Mesendoderm (in vitro differentiated cells): ENCODE results near the gene KLHL6.

Experiments
- DNase-seq: peaks from one replicate; pipeline ENCODE4 v3.0.0; 2013
- H2AK5ac ChIP-seq: 2 replicates; pipeline ENCODE4 v1.6.1; 2013; ENCODE audit warnings: low read length, inconsistent platforms
- H2BK120ac ChIP-seq: 2 replicates; pipeline ENCODE4 v1.6.1; 2013; ENCODE audit warnings: low read depth, mild to moderate bottlenecking, low read length, moderate library complexity, mixed read lengths
- H2BK15ac ChIP-seq: replicated peaks from 2 replicates; pipeline ENCODE4 v1.6.1; 2013; ENCODE audit warnings: low read depth, mild to moderate bottlenecking, moderate library complexity
- H2BK5ac ChIP-seq: 2 replicates; pipeline ENCODE4 v1.6.1; 2013; ENCODE audit warnings: low read length, inconsistent platforms
- H3K18ac ChIP-seq: 2 replicates; pipeline ENCODE4 v1.6.1; 2013; ENCODE audit warnings: mild to moderate bottlenecking, low read length, mixed read lengths
- H3K23ac ChIP-seq: one replicate; pipeline ENCODE4 v1.6.1; 2013; ENCODE audit warnings: low read length
- H3K27ac ChIP-seq: 2 replicates; pipeline ENCODE4 v1.5.1; 2013; ENCODE audit warnings: low read depth, mild to moderate bottlenecking, inconsistent platforms, low read length, moderate library complexity
- H3K27me3 ChIP-seq: 2 replicates; pipeline ENCODE4 v1.6.1; 2013; ENCODE audit warnings: low read length, control low read depth, mild to moderate bottlenecking, inconsistent platforms; ENCODE audit not compliant: insufficient read depth, poor library complexity
- H3K36me3 ChIP-seq: 2 replicates; pipeline ENCODE4 v1.6.1; 2013; ENCODE audit warnings: low read length, inconsistent platforms; ENCODE audit not compliant: control insufficient read depth, insufficient read depth
- H3K4ac ChIP-seq: one replicate; pipeline ENCODE4 v1.6.1; 2013; ENCODE audit warnings: low read depth, mild to moderate bottlenecking, low read length, moderate library complexity
- H3K4me1 ChIP-seq: 2 replicates; pipeline ENCODE4 v1.6.1; 2013; ENCODE audit warnings: low read depth, low read length, inconsistent platforms; ENCODE audit not compliant: control insufficient read depth
- H3K4me2 ChIP-seq: 2 replicates; pipeline ENCODE4 v1.6.1; 2013; ENCODE audit warnings: low read length
- H3K4me3 ChIP-seq: 2 replicates; pipeline ENCODE4 v1.5.1; 2013; ENCODE audit warnings: mild to moderate bottlenecking, low read length
- H3K56ac ChIP-seq: one replicate; pipeline ENCODE4 v1.6.1; 2013; ENCODE audit warnings: low read length
- H3K79me1 ChIP-seq: 2 replicates; pipeline ENCODE4 v1.6.1; 2013; ENCODE audit warnings: low read length, inconsistent platforms
- H3K79me2 ChIP-seq: 2 replicates; pipeline ENCODE4 v1.6.1; 2013; ENCODE audit warnings: mild to moderate bottlenecking, low read length; ENCODE audit not compliant: control insufficient read depth, insufficient read depth
- H3K9ac ChIP-seq: 2 replicates; pipeline ENCODE4 v1.6.1; 2013; ENCODE audit warnings: low read length, inconsistent platforms
- H4K5ac ChIP-seq: one replicate; pipeline ENCODE4 v1.6.1; 2013; ENCODE audit warnings: low read length
- H4K8ac ChIP-seq: one replicate; pipeline ENCODE4 v1.6.1; 2013; ENCODE audit warnings: low read depth, mild to moderate bottlenecking, control low read depth, low read length, moderate library complexity
- WGBS: extraction: QIAGEN DNeasy Blood & Tissue Kit; methylation state at CpG from one replicate; pipeline ENCODE4 v1.1.7; 2013; ENCODE audit warnings: low lambda C conversion rate, missing lambda C conversion rate; ENCODE audit not compliant: insufficient coverage; ENCODE audit errors: extremely low coverage; 5-methylcytosine and 5-hydroxymethylcytosine counted together

The KLHL6 gene

GRCh38 chr3:183454064-183454463, 101.4 kb downstream of the KLHL6 start:
- DNase-seq: no peak
- H2AK5ac ChIP-seq: no peak overlapping the region
- H3K4ac ChIP-seq: no peak overlapping the region
- H3K27ac ChIP-seq: no peak overlapping the region
- no peak overlapping the region for H3K18ac ChIP-seq
- H2BK15ac ChIP-seq: no peak overlapping the region
- no peak overlapping the region for H3K56ac ChIP-seq
- H2BK5ac ChIP-seq: no peak overlapping the region
- no peak overlapping the region for H4K5ac ChIP-seq
- H3K36me3 ChIP-seq: peaks cover 5% of the 10 kb centered on the region
- H4K8ac ChIP-seq: no peak overlapping the region
- H3K79me2 ChIP-seq: peaks cover 5% of the 10 kb centered on the region
- no peak overlapping the region for H3K4me2 ChIP-seq
- WGBS: no CpG with 5 or more reads among the region's 4 CpGs
- peaks cover 2% of the 10 kb centered on the region for H3K4me1 ChIP-seq
- no peak overlapping the region for H3K4me3 ChIP-seq
- H3K27me3 ChIP-seq: no peaks in the 10 kb centered on the region
- no peak overlapping the region for H3K23ac ChIP-seq
- peaks cover 3% of the 10 kb centered on the region for H3K79me1 ChIP-seq
- no peak overlapping the region for H2BK120ac ChIP-seq
- no peak overlapping the region for H3K9ac ChIP-seq

- Histone ChIP-seq H3K4ac (no peak overlapping the region), H2AK5ac (peak overlapping the region; percentile 25), H3K36me3 (peaks cover 2% of the 10 kb centered on the region), H3K23ac (no peak overlapping the region), H3K4me2 (peak overlapping the region; percentile 22), H3K9ac (peak overlapping the region; percentile 61), H3K18ac (no peak overlapping the region), H2BK15ac (no peak overlapping the region), H3K4me3 (no peak overlapping the region), H2BK5ac (no peak overlapping the region), H3K56ac (peak overlapping the region; percentile 65), H2BK120ac (no peak overlapping the region), H3K27ac (no peak overlapping the region), H3K79me2 (peaks cover 10% of the 10 kb centered on the region), H4K8ac (no peak overlapping the region), H4K5ac (no peak overlapping the region), H3K4me1 (peaks cover 2% of the 10 kb centered on the region), H3K27me3 (no peaks in the 10 kb centered on the region), H3K79me1 (peaks cover 6% of the 10 kb centered on the region)
- no peak for DNase-seq
- no CpG with 5 or more reads among the region's 1 CpG for WGBS
These were observed 105.7 kb downstream of the KLHL6 start for GRCh38 chr3:183449791-183450190.

- Histone ChIP-seq H3K4me3 (no peak overlapping the region), H3K27me3 (no peaks in the 10 kb centered on the region), H3K9ac (peak overlapping the region; percentile 57), H4K5ac (no peak overlapping the region), H3K36me3 (peaks cover 2% of the 10 kb centered on the region), H3K18ac (no peak overlapping the region), H2BK5ac (no peak overlapping the region), H3K27ac (no peak overlapping the region), H2AK5ac (no peak overlapping the region), H3K79me2 (peaks cover 10% of the 10 kb centered on the region), H2BK15ac (no peak overlapping the region), H3K23ac (no peak overlapping the region), H3K79me1 (peaks cover 6% of the 10 kb centered on the region), H3K4ac (no peak overlapping the region), H3K4me2 (no peak overlapping the region), H2BK120ac (no peak overlapping the region), H3K4me1 (peaks cover 2% of the 10 kb centered on the region), H3K56ac (peak overlapping the region; percentile 58), H4K8ac (no peak overlapping the region)
- peak; percentile 60 for DNase-seq
- no CpG with 5 or more reads among the region's 4 CpGs for WGBS
These were observed 106.1 kb downstream of the KLHL6 start for GRCh38 chr3:183449391-183449790.

- no peak for DNase-seq
- Histone ChIP-seq H3K18ac (no peak overlapping the region), H3K4me2 (peak overlapping the region; percentile 94), H3K4me3 (peak overlapping the region; percentile 96), H3K27me3 (no peaks in the 10 kb centered on the region), H4K5ac (no peak overlapping the region), H3K23ac (no peak overlapping the region), H2BK120ac (no peak overlapping the region), H3K4me1 (peaks cover 2% of the 10 kb centered on the region), H3K79me1 (peaks cover 6% of the 10 kb centered on the region), H3K36me3 (peaks cover under 1% of the 10 kb centered on the region), H3K27ac (no peak overlapping the region), H2BK5ac (no peak overlapping the region), H3K56ac (peak overlapping the region; percentile 100), H3K79me2 (peaks cover 10% of the 10 kb centered on the region), H2AK5ac (no peak overlapping the region), H2BK15ac (no peak overlapping the region), H3K9ac (peak overlapping the region; percentile 98), H3K4ac (no peak overlapping the region), H4K8ac (no peak overlapping the region)
- no CpG with 5 or more reads among the region's 3 CpGs for WGBS
These were observed 107.0 kb downstream of the KLHL6 start for GRCh38 chr3:183448369-183449128.

- Histone ChIP-seq H3K4me2 (peak overlapping the region; percentile 94), H3K4me1 (peaks cover 2% of the 10 kb centered on the region), H3K79me2 (peaks cover 10% of the 10 kb centered on the region), H3K4ac (no peak overlapping the region), H4K5ac (no peak overlapping the region), H3K18ac (no peak overlapping the region), H3K36me3 (no peaks in the 10 kb centered on the region), H2BK5ac (peak overlapping the region; percentile 95), H3K79me1 (peaks cover 6% of the 10 kb centered on the region), H2BK120ac (no peak overlapping the region), H4K8ac (no peak overlapping the region), H3K9ac (peak overlapping the region; percentile 98), H3K4me3 (peak overlapping the region; percentile 96), H3K27me3 (no peaks in the 10 kb centered on the region), H3K27ac (peak overlapping the region; percentile 67), H3K56ac (peak overlapping the region; percentile 100), H3K23ac (peak overlapping the region; percentile 99), H2AK5ac (no peak overlapping the region), H2BK15ac (no peak overlapping the region)
- DNase-seq: peak; percentile 99
- no CpG with 5 or more reads among the region's 54 CpGs for WGBS
These were observed 108.1 kb downstream of the KLHL6 start for GRCh38 chr3:183447206-183448001.
